C4-2B (cell line): ENCODE results near the gene DSG3.

ENCODE experiments used
- ZFX ChIP-seq: fragments of 450-650 bp; IDR thresholded peaks from 2 replicates; pipeline ENCODE4 v1.6.1; 2017
- TF ChIP-seq, protein P1 (sequence below): fragments of 450-650 bp; conservative IDR thresholded peaks from 2 replicates; pipeline ENCODE4 v1.5.1; 2017; ENCODE audit warnings: mild to moderate bottlenecking

- TF ChIP-seq, protein P1, sequence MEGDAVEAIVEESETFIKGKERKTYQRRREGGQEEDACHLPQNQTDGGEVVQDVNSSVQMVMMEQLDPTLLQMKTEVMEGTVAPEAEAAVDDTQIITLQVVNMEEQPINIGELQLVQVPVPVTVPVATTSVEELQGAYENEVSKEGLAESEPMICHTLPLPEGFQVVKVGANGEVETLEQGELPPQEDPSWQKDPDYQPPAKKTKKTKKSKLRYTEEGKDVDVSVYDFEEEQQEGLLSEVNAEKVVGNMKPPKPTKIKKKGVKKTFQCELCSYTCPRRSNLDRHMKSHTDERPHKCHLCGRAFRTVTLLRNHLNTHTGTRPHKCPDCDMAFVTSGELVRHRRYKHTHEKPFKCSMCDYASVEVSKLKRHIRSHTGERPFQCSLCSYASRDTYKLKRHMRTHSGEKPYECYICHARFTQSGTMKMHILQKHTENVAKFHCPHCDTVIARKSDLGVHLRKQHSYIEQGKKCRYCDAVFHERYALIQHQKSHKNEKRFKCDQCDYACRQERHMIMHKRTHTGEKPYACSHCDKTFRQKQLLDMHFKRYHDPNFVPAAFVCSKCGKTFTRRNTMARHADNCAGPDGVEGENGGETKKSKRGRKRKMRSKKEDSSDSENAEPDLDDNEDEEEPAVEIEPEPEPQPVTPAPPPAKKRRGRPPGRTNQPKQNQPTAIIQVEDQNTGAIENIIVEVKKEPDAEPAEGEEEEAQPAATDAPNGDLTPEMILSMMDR, result no peak
- no peak for TF ChIP-seq ZFX
These were observed 63.6 kb downstream of the DSG3 start for GRCh38 chr18:31511098-31511497.
